ENCODE data around the gene GFOD1.

DNA sequence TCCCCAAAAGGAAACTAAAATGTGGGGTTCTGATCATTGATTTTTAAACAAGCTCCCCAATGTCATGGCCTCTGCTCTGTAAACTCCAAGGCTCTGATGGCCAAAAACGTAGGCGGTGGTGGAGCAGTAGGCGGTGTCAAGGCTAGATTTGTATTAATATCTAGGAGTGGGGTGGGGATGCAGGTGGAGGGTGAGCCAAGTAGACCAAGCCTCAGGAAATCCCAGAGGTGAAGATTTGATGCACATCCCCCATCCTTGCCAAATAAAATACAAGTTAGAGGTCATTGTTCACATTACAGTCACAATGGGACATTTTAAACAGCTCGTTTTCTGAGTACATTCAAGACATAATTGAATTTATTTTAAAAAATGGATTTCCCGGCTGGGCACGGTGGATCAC is 128.1 kb downstream of the GFOD1 start:
- TF ChIP-seq, protein P1, sequence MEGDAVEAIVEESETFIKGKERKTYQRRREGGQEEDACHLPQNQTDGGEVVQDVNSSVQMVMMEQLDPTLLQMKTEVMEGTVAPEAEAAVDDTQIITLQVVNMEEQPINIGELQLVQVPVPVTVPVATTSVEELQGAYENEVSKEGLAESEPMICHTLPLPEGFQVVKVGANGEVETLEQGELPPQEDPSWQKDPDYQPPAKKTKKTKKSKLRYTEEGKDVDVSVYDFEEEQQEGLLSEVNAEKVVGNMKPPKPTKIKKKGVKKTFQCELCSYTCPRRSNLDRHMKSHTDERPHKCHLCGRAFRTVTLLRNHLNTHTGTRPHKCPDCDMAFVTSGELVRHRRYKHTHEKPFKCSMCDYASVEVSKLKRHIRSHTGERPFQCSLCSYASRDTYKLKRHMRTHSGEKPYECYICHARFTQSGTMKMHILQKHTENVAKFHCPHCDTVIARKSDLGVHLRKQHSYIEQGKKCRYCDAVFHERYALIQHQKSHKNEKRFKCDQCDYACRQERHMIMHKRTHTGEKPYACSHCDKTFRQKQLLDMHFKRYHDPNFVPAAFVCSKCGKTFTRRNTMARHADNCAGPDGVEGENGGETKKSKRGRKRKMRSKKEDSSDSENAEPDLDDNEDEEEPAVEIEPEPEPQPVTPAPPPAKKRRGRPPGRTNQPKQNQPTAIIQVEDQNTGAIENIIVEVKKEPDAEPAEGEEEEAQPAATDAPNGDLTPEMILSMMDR (IDR thresholded peaks at IDR 0.05): no peak
- no peak for TF ChIP-seq EP300 (IDR thresholded peaks at IDR 0.05)

All from stomach (tissue), 4 donors.